DMS 273 (cell line): Measurements from ENCODE around the gene GRID2.

ENCODE experiments used
- DNase-seq: peaks from one replicate; lab custom pipeline; 2025; ENCODE audit not compliant: unreplicated experiment; lab: John Stamatoyannopoulos, UW

GRID2 gene

DNA sequence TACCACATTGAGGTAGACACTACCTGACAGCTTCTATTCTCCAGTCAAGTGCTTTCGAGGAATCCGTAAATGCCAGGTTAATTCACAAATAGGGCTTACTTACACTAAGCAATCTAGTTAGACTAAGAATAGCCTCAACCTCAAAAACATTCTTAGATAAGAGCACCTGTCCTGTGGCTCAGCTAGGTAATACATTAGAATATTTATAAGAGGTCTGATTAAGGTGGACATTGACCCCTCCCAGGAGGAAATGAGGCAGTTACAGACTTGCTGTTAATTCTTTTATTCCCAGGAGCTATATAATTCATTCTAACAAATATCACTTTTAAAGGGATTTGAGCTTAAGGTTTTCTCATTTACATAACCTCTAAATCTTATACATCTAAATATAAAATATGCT, 758.1 kb downstream of the GRID2 start:
- no peak for DNase-seq

DNA sequence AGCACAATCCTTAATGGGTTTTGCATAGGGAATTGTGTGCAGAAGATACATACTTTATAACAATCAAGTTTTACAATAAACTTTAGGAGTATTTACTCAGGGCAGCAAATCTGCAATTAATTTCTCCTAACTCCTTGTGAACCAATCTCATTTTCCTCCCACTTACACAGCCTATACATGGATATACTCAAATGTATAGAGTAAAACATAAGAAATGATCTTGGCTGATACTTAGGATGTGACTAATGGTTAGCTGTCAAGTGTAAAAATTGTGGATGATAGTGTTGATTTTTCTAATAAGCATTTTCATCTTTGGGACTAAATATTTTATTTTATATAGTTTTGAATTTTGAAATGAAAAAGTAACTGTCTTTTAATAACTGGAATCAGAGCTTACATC, 759.6 kb downstream of the GRID2 start:
- DNase-seq: no peak

DNA sequence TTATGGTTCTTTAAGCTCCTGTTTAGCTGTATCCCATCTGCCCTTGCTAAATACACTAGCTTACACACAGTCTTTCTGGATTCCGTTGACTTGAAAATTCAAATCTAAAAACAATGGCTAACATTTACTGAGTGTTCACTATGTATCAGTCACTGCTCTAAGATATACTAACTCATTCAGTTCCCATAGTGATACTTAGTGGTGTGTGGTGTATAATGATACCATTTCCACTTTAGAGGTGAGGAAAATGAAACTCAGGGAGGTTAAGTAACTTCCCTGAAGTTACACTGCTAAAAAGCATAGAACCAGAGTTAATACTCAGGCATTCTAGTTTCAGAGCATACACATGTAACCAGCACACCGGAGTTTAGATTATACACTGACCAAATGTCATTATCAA, 762.0 kb downstream of the GRID2 start:
- DNase-seq: no peak

DNA sequence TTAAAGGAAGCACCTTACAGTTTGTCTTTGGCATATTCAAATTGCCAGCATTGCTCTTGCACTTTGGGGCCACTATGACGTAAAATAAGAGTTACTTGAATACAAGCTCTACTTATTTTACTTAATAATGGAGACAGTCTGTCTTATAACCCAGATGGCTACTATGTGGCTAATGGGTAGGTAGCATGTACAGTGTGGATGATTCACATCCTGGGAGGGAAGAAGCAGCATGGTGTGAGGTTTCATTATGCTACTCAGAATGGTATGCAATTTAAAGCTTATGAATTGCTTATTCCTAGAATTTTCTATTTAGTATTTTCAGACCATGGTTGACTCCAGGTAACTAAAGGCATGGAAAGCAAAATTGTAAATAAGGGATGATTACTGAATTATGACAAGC, 763.0 kb downstream of the GRID2 start:
- DNase-seq: no peak

DNA sequence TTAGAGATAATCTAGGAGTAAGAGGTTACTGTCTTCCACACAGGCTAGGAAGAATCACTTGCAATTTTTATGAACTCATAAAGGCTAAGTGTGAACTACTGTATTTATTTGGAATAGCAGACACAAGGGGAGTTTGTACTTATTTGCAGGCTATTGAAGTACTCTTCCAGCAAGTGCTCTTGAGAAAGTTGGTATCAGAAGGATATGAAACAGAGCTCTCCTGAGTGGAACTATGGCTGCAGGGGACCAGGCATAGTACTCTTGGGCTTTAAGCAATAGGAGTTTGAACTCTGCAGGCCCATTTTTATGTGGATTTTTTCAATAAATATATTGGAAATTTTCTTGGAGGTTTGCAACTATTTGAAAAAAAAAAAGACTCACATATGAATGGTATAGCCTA, 768.5 kb downstream of the GRID2 start:
- no peak for DNase-seq

DNA sequence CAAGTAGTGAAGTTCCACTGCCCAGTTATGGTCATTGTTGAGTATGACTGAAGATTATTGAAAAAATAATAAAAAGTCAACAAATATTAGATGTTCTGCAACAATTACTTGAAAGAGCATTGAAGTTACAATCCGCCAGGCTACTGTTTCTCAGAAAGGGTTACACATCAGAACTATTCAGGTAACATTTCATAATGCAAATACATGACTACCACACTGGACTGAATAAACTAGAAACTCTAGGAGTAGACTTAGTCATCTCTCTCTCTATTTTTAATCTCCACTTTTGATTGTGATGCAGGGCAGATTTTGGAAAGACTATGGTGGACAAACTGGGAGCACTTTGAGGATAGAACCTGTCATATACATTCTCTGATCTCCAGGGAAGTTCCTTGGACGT, 776.5 kb downstream of the GRID2 start:
- no peak for DNase-seq

DNA sequence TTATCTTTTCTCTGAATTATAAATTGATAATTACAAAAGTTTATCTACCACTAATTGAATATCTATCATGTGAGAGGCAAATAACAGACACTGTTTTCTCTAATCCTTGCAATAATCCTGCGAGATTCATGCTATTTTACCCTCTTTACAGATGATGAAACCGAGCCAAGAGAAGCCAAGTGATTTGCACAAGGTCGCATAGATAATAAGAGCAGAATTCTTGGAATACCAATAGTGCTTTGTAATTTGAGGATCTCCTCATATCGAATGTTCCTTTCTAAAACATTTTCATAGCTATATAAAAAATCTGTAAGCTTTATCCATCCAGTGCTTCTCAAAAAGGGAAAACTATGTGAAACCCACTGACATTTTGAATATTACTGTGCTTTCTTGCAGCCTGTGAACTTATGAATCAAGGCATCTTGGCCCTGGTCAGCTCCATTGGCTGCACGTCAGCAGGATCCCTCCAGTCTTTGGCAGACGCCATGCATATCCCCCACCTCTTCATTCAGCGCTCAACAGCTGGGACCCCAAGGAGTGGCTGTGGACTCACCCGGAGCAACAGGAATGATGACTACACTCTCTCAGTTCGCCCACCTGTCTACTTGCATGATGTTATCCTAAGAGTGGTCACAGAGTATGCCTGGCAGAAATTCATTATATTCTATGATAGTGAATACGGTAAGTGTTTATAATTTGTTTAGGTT, 781.0 kb downstream of the GRID2 start:
- DNase-seq: no peak

DNA sequence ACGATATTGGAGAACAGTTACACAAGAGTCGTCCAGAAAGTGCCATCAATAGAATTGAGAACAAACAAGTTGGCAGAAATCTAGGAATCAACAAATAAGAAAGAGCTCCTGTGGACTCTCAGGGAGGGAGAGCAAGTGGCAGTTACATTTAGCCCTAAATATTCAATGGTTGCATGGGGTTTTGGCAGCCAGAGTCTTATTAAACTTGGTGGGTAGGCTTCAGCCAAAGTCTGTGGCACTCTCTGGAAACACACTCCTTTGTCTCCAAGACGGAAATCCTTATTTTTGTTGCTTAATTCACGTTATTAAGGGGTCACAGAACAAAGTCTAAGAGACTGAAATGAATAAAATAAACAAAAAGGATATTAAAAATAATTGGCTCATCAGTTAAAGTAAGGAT, 782.6 kb downstream of the GRID2 start:
- no peak for DNase-seq

DNA sequence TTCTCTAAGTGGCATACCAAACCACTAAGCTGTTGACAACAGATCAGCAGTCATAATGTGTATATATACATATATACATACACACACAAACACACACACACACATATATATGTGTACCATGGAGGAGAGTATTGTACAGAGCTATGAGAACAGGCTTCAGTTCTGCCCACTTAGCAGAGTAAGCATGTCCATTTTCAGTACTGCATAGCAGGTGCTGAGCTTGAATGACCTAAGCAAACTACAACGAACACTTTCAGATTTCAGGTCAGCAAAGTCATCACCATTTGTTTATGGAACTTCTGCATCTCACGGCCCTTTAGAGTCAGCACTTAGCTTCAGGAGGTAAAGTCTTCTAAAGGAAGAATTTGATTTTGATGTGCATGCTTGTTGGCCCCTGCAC, 789.0 kb downstream of the GRID2 start:
- no peak for DNase-seq

DNA sequence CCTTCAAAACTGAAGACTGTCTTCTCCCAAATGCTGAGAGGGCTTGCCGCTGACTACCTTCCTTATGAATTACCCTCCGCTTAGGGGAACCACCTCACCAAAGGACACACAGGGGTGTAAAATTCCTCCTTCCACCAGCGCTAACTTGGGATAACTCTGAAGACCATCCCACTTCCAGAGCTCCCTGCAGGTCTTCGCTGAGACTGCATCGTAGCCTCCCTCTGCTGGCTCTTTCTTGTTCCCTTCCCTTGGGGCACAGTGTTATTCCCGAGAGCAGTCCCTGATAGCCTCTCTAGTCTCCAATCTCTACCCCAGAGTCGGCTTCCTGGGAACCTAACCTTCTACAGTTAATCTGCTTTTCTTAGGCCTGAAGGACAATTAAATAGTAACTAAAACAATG, 799.3 kb downstream of the GRID2 start:
- DNase-seq: no peak

DNA sequence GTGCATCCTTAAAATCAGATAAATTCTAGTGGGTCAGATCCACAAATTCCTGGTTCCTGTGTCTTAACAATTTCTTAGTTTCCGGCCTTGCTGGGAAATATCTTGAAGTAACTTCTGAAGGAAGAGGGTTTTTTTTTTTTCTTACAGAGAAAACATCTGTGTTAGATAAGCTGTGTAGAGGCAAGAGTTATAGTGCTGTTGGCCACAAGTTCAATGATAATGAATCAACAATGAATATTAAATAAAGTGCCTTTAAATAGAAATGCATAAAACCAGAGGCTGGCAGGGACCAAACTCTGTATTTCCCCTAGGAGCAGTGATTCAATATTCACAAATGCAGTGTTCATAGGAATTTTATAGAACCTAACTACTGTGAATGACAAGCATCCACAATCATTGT, 812.9 kb downstream of the GRID2 start:
- no peak for DNase-seq

DNA sequence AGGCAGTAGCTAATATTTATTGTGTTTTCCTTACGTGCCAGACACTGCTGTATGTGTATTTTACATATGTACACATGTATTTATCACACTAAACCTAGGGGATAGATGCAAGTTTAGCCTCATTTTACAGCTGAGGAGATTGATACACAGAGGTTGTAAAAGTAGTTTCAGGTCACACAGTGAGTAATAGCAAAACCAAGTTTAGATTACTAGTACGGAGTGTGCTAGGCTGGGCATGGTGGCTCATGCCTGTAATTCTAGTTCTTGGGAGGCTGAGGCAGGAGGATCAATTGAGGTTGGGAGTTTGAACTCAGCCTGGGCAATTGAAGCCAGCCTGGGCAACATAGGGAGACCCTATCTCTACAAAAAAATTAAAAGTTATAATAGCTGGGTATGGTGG, 823.7 kb downstream of the GRID2 start:
- DNase-seq: no peak

DNA sequence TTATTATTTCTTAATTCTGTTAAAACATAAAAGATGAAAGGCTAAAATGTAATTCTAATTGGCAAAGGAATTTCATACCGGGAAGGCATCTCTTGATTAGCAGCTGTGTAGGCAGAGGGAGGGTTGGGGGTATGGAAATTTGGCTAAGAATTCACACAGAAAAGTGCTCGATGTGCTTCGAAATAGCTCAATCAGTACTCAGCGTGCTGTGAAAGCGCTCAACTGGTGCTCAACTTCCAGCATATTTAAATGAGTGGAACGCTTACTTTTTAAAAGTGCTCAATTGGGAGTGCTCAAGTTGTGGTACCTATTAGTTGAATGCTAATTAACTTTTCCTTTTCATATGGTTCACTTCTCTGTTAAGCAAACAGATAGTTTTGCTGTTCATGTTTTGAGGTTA, 828.9 kb downstream of the GRID2 start:
- DNase-seq: no peak

DNA sequence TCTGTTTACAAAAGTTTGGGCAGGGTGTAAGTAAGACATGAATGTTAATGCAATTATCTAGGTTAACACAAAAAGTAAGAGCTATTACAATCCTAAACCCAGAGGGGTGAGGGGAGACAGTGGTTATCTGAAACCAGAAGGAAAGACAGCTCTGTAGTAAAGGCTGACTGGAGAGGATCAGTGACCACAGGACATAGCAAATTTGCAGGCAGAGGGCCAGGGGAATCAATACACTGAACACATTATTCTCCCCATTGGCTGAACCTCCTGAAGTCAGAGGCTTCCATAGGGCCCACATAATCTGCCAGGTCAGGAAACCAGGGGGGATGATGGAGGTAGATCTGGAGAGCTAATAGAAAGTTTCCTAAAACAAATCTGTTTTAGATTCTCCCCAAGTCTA, 835.4 kb downstream of the GRID2 start:
- no peak for DNase-seq

DNA sequence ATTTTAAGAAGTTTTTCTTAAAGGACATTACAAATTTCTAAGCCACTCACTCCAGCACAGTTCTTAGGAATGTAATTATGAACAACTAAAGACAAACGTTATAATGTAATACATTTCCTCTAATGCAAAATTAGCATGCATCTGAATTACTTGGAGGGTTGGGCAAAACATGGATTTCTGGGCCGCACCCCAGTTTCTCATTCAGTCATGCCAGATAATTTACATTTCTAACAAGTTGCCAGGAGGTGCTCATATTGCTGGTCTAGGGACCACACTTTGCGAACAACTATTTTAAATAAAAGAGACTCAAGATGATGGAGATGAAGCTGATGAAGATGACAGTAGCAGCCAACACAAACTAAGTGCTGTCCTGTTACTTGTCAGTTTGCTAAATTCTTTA, 840.1 kb downstream of the GRID2 start:
- no peak for DNase-seq

DNA sequence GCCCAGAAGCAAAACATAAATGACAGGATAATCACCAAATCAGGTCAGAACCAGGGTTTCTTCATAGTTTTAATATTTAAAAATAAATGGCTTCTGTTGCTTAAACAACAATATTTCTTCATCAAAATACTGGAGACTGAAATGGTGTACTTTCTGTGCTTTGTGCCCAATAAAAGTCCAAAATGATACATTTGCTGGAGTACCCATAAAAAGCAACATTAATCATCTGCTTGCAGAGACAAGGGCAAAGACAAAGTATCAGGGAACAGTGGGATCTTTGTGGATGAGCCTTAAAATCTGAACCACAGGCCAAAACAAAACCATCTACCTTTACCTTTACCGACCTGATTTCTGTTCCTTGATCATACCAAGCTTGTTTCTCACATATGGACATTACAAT, 840.9 kb downstream of the GRID2 start:
- DNase-seq: no peak

DNA sequence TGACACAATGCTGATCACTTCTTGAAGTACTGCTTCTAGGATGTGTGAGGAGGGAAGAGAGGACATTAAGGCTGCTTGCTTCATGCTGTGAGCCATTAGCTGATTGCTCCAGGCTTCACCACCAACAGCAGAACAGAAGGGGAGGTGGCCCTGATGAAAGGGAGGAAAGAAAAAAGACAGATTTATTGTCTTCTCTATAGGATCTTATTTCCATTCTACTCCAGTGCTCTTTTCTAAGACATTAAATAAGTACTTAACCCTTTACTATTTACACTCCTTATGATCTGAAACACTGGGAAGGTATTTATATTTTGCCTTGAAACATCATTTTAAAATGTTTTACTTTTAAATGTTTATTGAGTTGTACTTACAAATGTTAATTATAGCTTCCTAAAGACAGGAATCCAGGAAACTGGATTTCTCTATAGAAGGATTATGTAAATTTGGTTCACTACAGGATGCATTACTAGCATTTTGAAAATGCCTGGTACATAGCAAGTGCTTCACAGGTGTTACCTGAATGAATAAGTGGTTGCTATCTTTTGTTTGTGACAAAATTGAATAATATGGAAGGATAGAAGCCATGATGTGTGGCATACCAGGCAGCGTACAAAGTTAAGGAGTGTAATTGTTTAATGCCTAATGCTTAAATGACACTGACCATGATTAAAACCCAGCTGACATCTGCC, 843.9 kb downstream of the GRID2 start:
- peak; percentile 27 for DNase-seq

DNA sequence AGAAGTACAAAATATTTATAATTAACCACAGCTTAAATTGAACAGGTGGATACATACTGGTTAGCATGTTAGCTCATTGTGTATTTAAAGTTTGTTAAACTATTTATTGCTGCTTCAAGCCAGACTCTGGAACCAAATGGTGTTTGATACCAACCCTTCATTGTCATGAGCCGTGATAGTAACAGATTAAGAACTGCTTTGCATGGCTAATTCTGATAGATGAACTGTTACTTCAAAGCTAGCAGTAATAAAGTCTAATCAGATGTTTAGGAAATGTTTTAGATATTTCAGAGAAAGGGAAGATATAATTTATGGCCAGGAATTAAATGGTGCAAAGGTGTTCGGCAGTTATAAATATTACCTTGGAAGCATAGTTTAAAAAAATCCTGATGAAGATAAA, 848.7 kb downstream of the GRID2 start:
- DNase-seq: no peak

DNA sequence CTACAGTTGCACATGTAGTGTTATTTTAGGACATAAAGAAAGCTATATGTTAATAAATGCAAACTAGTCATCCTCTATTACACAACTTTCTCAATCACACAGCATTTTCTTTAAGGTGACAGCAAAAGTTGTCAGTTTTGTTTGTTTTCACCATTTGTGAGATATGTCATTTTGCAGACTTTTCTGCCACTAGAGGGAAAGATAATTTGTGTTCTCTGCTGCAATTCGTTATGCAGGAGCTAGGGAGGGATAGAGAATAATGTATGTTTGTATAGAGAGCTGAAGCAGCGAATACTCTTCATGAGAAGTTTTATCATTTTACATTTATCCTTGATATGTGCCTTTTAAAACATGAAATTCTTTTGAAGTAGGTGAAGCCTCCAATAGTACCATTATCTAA, 854.2 kb downstream of the GRID2 start:
- peak; percentile 1 for DNase-seq

DNA sequence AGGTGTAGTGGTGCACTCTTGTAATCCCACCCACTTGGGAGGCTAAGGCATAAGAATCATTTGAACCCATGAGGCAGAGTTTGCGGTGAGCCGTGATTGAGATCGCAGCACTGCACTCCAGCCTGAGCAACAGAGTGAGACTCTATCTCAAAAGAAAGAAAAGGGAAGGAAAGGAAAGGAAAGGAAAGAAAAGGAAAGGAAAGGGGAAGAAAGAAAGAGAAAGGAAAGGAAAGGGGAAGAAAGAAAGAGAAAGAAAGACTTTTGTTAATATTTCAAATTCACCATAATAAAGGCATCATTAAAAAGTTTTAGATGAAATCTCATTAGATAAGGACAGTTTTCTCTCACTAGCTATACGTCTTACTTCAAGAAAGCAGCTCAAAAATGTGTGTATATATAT, 864.3 kb downstream of the GRID2 start:
- no peak for DNase-seq

DNA sequence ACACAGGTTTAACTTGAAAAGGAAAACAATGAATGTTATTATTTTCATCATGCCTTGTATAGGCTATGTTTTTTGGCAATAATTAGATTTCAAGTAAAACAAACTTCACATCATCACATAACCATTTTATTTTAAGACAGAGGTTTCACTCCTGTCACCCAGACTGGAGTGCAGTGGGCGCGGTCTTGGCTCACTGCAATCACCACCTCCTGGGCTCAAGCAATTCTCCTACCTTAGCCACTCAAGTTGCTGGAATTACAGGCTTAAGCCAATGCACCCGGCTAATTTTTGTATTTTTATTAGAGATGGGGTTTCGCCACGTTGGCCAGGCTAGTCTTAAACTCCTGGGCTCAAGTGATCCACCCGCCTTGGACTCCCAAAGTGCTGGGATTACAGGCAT, 866.2 kb downstream of the GRID2 start:
- DNase-seq: no peak

DNA sequence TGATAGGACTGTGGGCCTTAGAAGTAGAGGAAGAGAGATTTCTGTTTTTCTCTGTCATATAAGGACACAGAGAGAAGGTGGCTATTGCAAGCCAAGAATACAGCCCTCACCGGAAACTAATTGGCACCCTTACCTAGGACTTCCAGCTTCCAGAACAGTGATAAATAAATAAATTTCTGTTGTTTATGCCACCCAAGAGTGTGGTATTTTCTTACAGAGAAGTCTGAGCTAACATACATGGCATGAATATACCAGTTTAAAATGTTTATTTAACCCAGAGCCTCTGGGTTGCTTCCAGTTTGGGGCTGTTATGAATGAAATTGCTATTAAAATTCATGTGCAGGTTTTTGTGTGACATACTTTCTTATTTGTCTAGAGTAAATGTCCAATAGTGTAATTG, 870.8 kb downstream of the GRID2 start:
- no peak for DNase-seq

DNA sequence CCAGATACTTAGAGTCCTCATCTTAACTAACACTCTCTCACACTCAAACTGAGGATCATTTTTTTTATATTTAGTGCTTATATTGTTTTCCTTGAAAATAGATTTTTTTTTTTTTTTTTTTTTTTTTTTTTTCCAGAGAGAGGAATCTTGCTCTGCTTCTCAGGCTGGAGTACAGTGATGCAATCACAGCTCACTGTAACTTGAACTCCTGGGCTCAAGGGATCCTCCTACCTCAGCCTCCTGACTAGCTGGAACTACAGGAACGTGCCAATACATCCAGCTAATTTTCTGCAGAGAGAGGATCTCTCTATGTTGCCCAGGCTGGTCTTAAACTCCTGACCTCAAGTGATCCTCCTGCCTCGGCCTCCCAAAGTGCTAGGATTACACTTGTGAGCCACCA, 874.5 kb downstream of the GRID2 start:
- no peak for DNase-seq
